CD4-positive, alpha-beta memory T cell (primary cell): ENCODE measurements around the gene SLC37A3. TPM values are rescaled to one million over a fixed set of nuclear protein-coding genes. Genes with fewer than 3 reads are reported as not detected.
"Not testable (repeated sequence)": the region's sequence is repeated elsewhere in the genome, so short reads cannot be mapped to it uniquely, and the experiment has no call there.

Experiments
- CTCF ChIA-PET: fragments of 350-600 bp; sonication (Branson Sonifier 250); formaldehyde crosslinking; loops from one replicate; lab custom pipeline; 2021; ENCODE audit warnings: inconsistent platforms; ENCODE audit not compliant: partially characterized antibody; lab: Charles Lee
- POLR2A ChIA-PET: fragments of 350-600 bp; sonication (Branson Sonifier 250); formaldehyde crosslinking; loops from one replicate; lab custom pipeline; 2021; ENCODE audit not compliant: partially characterized antibody; lab: Charles Lee
- DNase-seq, 5 donors: peaks; one replicate each; pipeline versions ENCODE4 v3.0.0 to v3.0.0-alpha.2; 2020 to 2022; ENCODE audit warnings: mixed read lengths in 1 of 5
- H3K27ac ChIP-seq: one replicate; pipeline ENCODE4 v1.7.0; 2013; ENCODE audit warnings: low read depth, low read length
- H3K27me3 ChIP-seq: 2 replicates; pipeline ENCODE4 v1.7.0; 2013; ENCODE audit warnings: mild to moderate bottlenecking, low read length, moderate library complexity; ENCODE audit not compliant: insufficient read depth
- H3K36me3 ChIP-seq: 2 replicates; pipeline ENCODE4 v1.7.0; 2013; ENCODE audit warnings: mild to moderate bottlenecking, low read length, moderate library complexity; ENCODE audit not compliant: insufficient read depth
- H3K4me1 ChIP-seq: 2 replicates; pipeline ENCODE4 v1.7.0; 2013; ENCODE audit warnings: mild to moderate bottlenecking, low read length, moderate library complexity; ENCODE audit not compliant: insufficient read depth
- H3K4me3 ChIP-seq, 2 donors: one replicate each; pipeline ENCODE4 v1.7.0; 2013; ENCODE audit warnings: low read length in 2 of 2, mild to moderate bottlenecking in 1 of 2
- H3K9me3 ChIP-seq, 2 donors: one replicate each; pipeline ENCODE4 v1.7.0; 2013; ENCODE audit warnings: low read length in 2 of 2, control low read depth in 1 of 2; ENCODE audit not compliant: control insufficient read depth in 1 of 2
- H3K27ac Mint-ChIP-seq, 7 donors: one replicate each; pipeline ENCODE4 v1.8.0; 2020 to 2021; ENCODE audit warnings: mixed read lengths in 7 of 7, mild to moderate bottlenecking in 6 of 7, inconsistent platforms in 3 of 7, moderate library complexity in 3 of 7
- H3K27me3 Mint-ChIP-seq, 2 donors: one replicate each; pipeline ENCODE4 v1.8.0; 2020 to 2021; ENCODE audit warnings: mixed read lengths in 2 of 2
- H3K36me3 Mint-ChIP-seq, 2 donors: one replicate each; pipeline ENCODE4 v1.8.0; 2020 to 2021; ENCODE audit warnings: mixed read lengths in 2 of 2, inconsistent platforms in 1 of 2, mild to moderate bottlenecking in 1 of 2
- H3K4me1 Mint-ChIP-seq, 4 donors: one replicate each; pipeline ENCODE4 v1.8.0; 2020 to 2021; ENCODE audit warnings: mixed read lengths in 4 of 4, mild to moderate bottlenecking in 1 of 4
- H3K4me3 Mint-ChIP-seq, 8 donors: one replicate each; pipeline ENCODE4 v1.8.0; 2020 to 2021; ENCODE audit warnings: mixed read lengths in 8 of 8, mild to moderate bottlenecking in 7 of 8, moderate library complexity in 6 of 8, inconsistent platforms in 3 of 8
- H3K9me3 Mint-ChIP-seq, 8 donors: one replicate each; pipeline ENCODE4 v1.8.0; 2020 to 2021; ENCODE audit warnings: mixed read lengths in 8 of 8, mild to moderate bottlenecking in 5 of 8, inconsistent platforms in 3 of 8, moderate library complexity in 1 of 8
- intact Hi-C: fragments of 100-400 bp; cut with micrococcal nuclease; formaldehyde crosslinking; loops from one replicate; pipeline ENCODE4 v1.15.1; 2023
- polyA plus RNA-seq, 2 donors: library from polyadenylated mRNA; unstranded; fragments of 300-500 nt; fragmentation: Illumina TruSeq; gene quantifications; one replicate each; pipeline ENCODE4 v1.2.3, GENCODE V29; 2021
- total RNA-seq, 2 experiments: library from RNA; stranded (reverse); gene quantifications; one replicate each; pipeline ENCODE4 v1.2.3, GENCODE V29; 2021

Gene SLC37A3
- total and polyA plus RNA-seq, 4 experiments from 2014 or later: 15.0 to 42.5 (median 28.3) TPM

GRCh38 chr7:140315498-140316164 is 82.7 kb downstream of the SLC37A3 start:
- Mint-ChIP-seq H3K27ac (no peak overlapping the region), H3K36me3 (peaks cover 5 to 24% of the 10 kb centered on the region in 2 donors), H3K4me3 (no peak overlapping the region), H3K9me3 (peaks cover 0 to 19% (median 13%) of the 10 kb centered on the region in 8 donors), H3K4me1 (no peaks in the 10 kb centered on the region), H3K27me3 (peaks cover 0 to 1% of the 10 kb centered on the region in 2 donors)
- ChIA-PET CTCF (interaction anchor here (1.1 to 2.1 kb wide), 2 partner anchors 10 to 12 kb away, joined by 4 read pairs; no protein-coding TSS in a partner anchor), POLR2A (no interaction called here)
- H3K27me3 ChIP-seq: no peaks in the 10 kb centered on the region
- DNase-seq: no peak
- intact Hi-C loops: no loop called here
- no peak overlapping the region for H3K4me3 ChIP-seq
- no peak overlapping the region for H3K27ac ChIP-seq
- H3K36me3 ChIP-seq: no peaks in the 10 kb centered on the region
- H3K9me3 ChIP-seq: peaks cover 0 to 4% of the 10 kb centered on the region in 2 donors
- no peaks in the 10 kb centered on the region for H3K4me1 ChIP-seq

GRCh38 chr7:140314573-140315480 is 83.5 kb downstream of the SLC37A3 start:
- Mint-ChIP-seq H3K27me3 (peaks cover 0 to 2% of the 10 kb centered on the region in 2 donors), H3K9me3 (peaks cover 0 to 19% (median 13%) of the 10 kb centered on the region in 8 donors), H3K4me1 (no peaks in the 10 kb centered on the region), H3K4me3 (no peak overlapping the region), H3K36me3 (peaks cover 5 to 24% of the 10 kb centered on the region in 2 donors), H3K27ac (no peak overlapping the region)
- H3K4me1 ChIP-seq: no peaks in the 10 kb centered on the region
- CTCF ChIA-PET: interaction anchor here (1.1 to 2.1 kb wide), 2 partner anchors 11 kb away, joined by 4 read pairs; no protein-coding TSS in a partner anchor
- no peaks in the 10 kb centered on the region for H3K36me3 ChIP-seq
- DNase-seq: no peak
- POLR2A ChIA-PET: no interaction called here
- H3K9me3 ChIP-seq: peaks cover 0 to 4% of the 10 kb centered on the region in 2 donors
- H3K27me3 ChIP-seq: no peaks in the 10 kb centered on the region
- no peak overlapping the region for H3K27ac ChIP-seq
- H3K4me3 ChIP-seq: no peak overlapping the region
- intact Hi-C loops: no loop called here

GRCh38 chr7:140312141-140312846 is 86.0 kb downstream of the SLC37A3 start:
- H3K9me3 Mint-ChIP-seq: peaks cover 0 to 19% (median 13%) of the 10 kb centered on the region in 8 donors
- no peaks in the 10 kb centered on the region for H3K4me1 ChIP-seq
- intact Hi-C loops: no loop called here
- ChIA-PET POLR2A (no interaction called here), CTCF (interaction anchor here (0.7 kb wide), 1 partner anchor 49 kb away, joined by 3 read pairs; no protein-coding TSS in a partner anchor)
- H3K36me3 Mint-ChIP-seq: peaks cover 5 to 14% of the 10 kb centered on the region in 2 donors
- no peak overlapping the region for H3K4me3 ChIP-seq
- H3K27me3 ChIP-seq: no peaks in the 10 kb centered on the region
- DNase-seq: no peak
- no peaks in the 10 kb centered on the region for H3K4me1 Mint-ChIP-seq
- H3K27me3 Mint-ChIP-seq: peaks cover 2 to 4% of the 10 kb centered on the region in 2 donors
- H3K9me3 ChIP-seq: peaks cover 0 to 4% of the 10 kb centered on the region in 2 donors
- no peak overlapping the region for H3K4me3 Mint-ChIP-seq
- H3K27ac Mint-ChIP-seq: no peak overlapping the region
- H3K36me3 ChIP-seq: no peaks in the 10 kb centered on the region
- H3K27ac ChIP-seq: no peak overlapping the region

GRCh38 chr7:140311128-140311527 is 87.2 kb downstream of the SLC37A3 start:
- H3K27ac ChIP-seq, CTCF ChIA-PET, DNase-seq, H3K36me3 ChIP-seq, H3K27me3 ChIP-seq, H3K27me3 Mint-ChIP-seq, POLR2A ChIA-PET, intact Hi-C loops, H3K9me3 ChIP-seq, H3K4me3 Mint-ChIP-seq, H3K4me1 Mint-ChIP-seq, H3K4me1 ChIP-seq, H3K27ac Mint-ChIP-seq, H3K4me3 ChIP-seq: not testable (repeated sequence)
- Mint-ChIP-seq H3K36me3 (peaks cover 5 to 14% of the 10 kb centered on the region in 2 donors), H3K9me3 (peaks cover 0 to 19% (median 13%) of the 10 kb centered on the region in 8 donors)

GRCh38 chr7:140310337-140311002 is 87.9 kb downstream of the SLC37A3 start:
- Histone ChIP-seq H3K9me3 (peaks cover 0 to 4% of the 10 kb centered on the region in 2 donors), H3K36me3 (no peaks in the 10 kb centered on the region), H3K27me3 (no peaks in the 10 kb centered on the region), H3K4me1 (no peaks in the 10 kb centered on the region), H3K4me3 (no peak overlapping the region), H3K27ac (no peak overlapping the region)
- Mint-ChIP-seq H3K9me3 (peaks cover 0 to 19% (median 13%) of the 10 kb centered on the region in 8 donors), H3K4me3 (no peak overlapping the region), H3K27me3 (peaks cover 2 to 4% of the 10 kb centered on the region in 2 donors), H3K27ac (peak overlapping the region in 1 of 7 donors; percentile 31), H3K4me1 (no peaks in the 10 kb centered on the region), H3K36me3 (peaks cover 5 to 14% of the 10 kb centered on the region in 2 donors)
- DNase-seq: no peak
- POLR2A ChIA-PET: no interaction called here
- CTCF ChIA-PET: no interaction called here
- intact Hi-C loops: no loop called here

GRCh38 chr7:140308060-140308459 is 90.3 kb downstream of the SLC37A3 start:
- Histone ChIP-seq H3K9me3 (peaks cover 0 to 4% of the 10 kb centered on the region in 2 donors), H3K27me3 (no peaks in the 10 kb centered on the region), H3K27ac (no peak overlapping the region), H3K36me3 (no peaks in the 10 kb centered on the region), H3K4me1 (no peaks in the 10 kb centered on the region), H3K4me3 (no peak overlapping the region)
- H3K27ac Mint-ChIP-seq: no peak overlapping the region
- intact Hi-C loops: no loop called here
- H3K27me3 Mint-ChIP-seq: peaks cover 2 to 4% of the 10 kb centered on the region in 2 donors
- CTCF ChIA-PET: interaction anchor here (0.8 kb wide), 1 partner anchor 24 kb away, joined by 3 read pairs; no protein-coding TSS in a partner anchor
- DNase-seq: no peak
- peaks cover 0 to 16% (median 13%) of the 10 kb centered on the region in 8 donors for H3K9me3 Mint-ChIP-seq
- no peak overlapping the region for H3K4me3 Mint-ChIP-seq
- H3K4me1 Mint-ChIP-seq: peaks cover 4 to 7% (median 5%) of the 10 kb centered on the region in 4 donors
- POLR2A ChIA-PET: interaction anchor here (0.7 kb wide), 1 partner anchor 224 kb away, joined by 5 read pairs; no protein-coding TSS in a partner anchor
- H3K36me3 Mint-ChIP-seq: peaks cover 5 to 13% of the 10 kb centered on the region in 2 donors
